HepG2 (cell line): ENCODE results near the gene MROH2A. TPM values are rescaled to one million over a fixed set of nuclear protein-coding genes. Genes with fewer than 3 reads are reported as not detected.
A peak's percentile ranks its signal among the peaks of the same experiment; 100 is the strongest.

Source experiments
- ARNT2 ChIP-seq: sonication (generic); formaldehyde crosslinking; IDR thresholded peaks from 2 replicates; pipeline ENCODE4 v1.8.0; 2022; ENCODE audit warnings: mild to moderate bottlenecking, low read depth, missing genetic modification reagents, moderate library complexity
- KIAA2018 ChIP-seq: sonication (generic); formaldehyde crosslinking; IDR thresholded peaks from 2 replicates; pipeline ENCODE4 v1.5.0; 2020; ENCODE audit warnings: mild to moderate bottlenecking, missing genetic modification reagents, borderline replicate concordance
- NCOR1 ChIP-seq: fragments of 200-600 bp; sonication (generic); IDR thresholded peaks from 2 replicates; pipeline ENCODE4 v1.7.0; 2017; ENCODE audit warnings: antibody characterized with exemption, low read length, borderline replicate concordance
- RAD51 ChIP-seq: fragments of 450-650 bp; IDR thresholded peaks from 2 replicates; pipeline ENCODE4 v1.6.1; 2016; ENCODE audit warnings: borderline replicate concordance
- YEATS2 ChIP-seq: sonication (generic); formaldehyde crosslinking; IDR thresholded peaks from 2 replicates; pipeline ENCODE4 v1.4.0; 2020; ENCODE audit warnings: missing genetic modification reagents, borderline replicate concordance
- ZBTB38 ChIP-seq: sonication (generic); formaldehyde crosslinking; IDR thresholded peaks from 2 replicates; pipeline ENCODE4 v1.5.1; 2020; ENCODE audit warnings: mild to moderate bottlenecking, missing genetic modification reagents
- ZNF101 ChIP-seq: sonication (generic); formaldehyde crosslinking; IDR thresholded peaks from 2 replicates; pipeline ENCODE4 v1.4.0; 2020; ENCODE audit warnings: mild to moderate bottlenecking, low read depth, missing genetic modification reagents, borderline replicate concordance
- ZNF234 ChIP-seq: sonication (generic); formaldehyde crosslinking; conservative IDR thresholded peaks from 2 replicates; pipeline ENCODE4 v1.5.1; 2020; ENCODE audit warnings: mild to moderate bottlenecking, missing genetic modification reagents
- ZNF598 ChIP-seq: sonication (generic); formaldehyde crosslinking; IDR thresholded peaks from 2 replicates; pipeline ENCODE4 v1.5.1; 2020; ENCODE audit warnings: mild to moderate bottlenecking, missing genetic modification reagents, borderline replicate concordance
- ZNF674 ChIP-seq: sonication (generic); formaldehyde crosslinking; IDR thresholded peaks from 2 replicates; pipeline ENCODE4 v1.5.0; 2020; ENCODE audit warnings: low read depth, mild to moderate bottlenecking, missing genetic modification reagents
- polyA plus RNA-seq, 8 experiments: library from polyadenylated mRNA; depleted of rRNA in 3 of 8; stranded (reverse) in 7 of 8; unstranded in 1 of 8; fragments of >200 nt; fragmentation: Illumina TruSeq in 4 of 8; extraction: Trizol in 4 of 8; gene quantifications; 2 replicates each; pipeline versions ENCODE4 v1.2.1 to v1.2.3, GENCODE V29; 2011 to 2016; ENCODE audit warnings: low read depth in 4 of 8, missing spikeins in 1 of 8, mixed read lengths in 1 of 8; ENCODE audit not compliant: insufficient read depth in 1 of 8
- total RNA-seq, 5 experiments: library from RNA; depleted of rRNA; stranded (reverse); fragments of >200 nt; fragmentation: Illumina TruSeq; extraction: Trizol; gene quantifications; 2 replicates each; pipeline ENCODE4 v1.2.3, GENCODE V29; 2016; ENCODE audit warnings: low read depth in 1 of 5
- TF ChIP-seq, protein P1 (sequence below): fragments of 450-650 bp; IDR thresholded peaks from 2 replicates; pipeline ENCODE4 v1.6.1; 2017; ENCODE audit warnings: mild to moderate bottlenecking
- TF ChIP-seq, protein P2 (sequence below): sonication (generic); formaldehyde crosslinking; IDR thresholded peaks from 2 replicates; pipeline ENCODE4 v1.5.0; 2020; ENCODE audit warnings: mild to moderate bottlenecking, missing genetic modification reagents, borderline replicate concordance

The MROH2A gene
- total and polyA plus RNA-seq, 2 of the 13 experiments (the other 11 are each of a cell fraction or from before 2014, with no cell fraction given) = 0.03 to 0.04 TPM

DNA sequence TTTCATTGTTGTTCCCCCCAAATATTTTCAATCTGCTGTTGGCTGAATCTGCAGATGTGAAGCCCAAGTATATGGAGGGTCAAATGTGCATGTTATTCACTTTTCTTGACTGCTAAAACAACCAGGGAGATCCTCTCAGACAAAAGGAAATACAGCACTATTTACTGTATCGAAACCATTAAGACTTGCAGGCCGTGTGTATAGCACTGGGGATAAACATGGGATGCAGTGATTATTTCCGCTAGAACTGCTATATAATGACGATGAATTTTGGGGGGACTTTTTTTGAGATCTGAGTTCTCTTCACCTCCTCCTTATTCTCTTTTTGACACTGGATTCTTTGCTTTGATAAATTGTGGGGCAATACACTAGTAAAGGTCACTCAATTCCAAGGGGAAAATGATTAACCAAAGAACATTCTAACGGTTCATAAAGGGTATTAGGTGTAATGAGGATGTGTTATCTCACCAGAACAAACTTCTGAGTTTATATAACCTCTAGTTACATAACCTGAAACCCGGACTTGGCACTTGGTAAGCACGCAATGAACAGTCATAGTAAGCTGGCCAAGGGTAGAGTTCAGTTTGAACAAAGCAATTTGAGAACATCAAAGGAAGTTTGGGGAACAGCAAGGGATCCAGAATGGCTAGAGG, 21.6 kb upstream of the MROH2A start (continued):
- TF ChIP-seq ARNT2 (CRISPR knock-in tag) (no peak), YEATS2 (CRISPR knock-in tag) (peak; percentile 43; the same call in 1 of the 2 replicates), RAD51 (no peak), ZNF234 (CRISPR knock-in tag) (no peak), ZNF598 (CRISPR knock-in tag) (no peak), ZNF674 (CRISPR knock-in tag) (no peak), KIAA2018 (CRISPR knock-in tag) (no peak), ZBTB38 (CRISPR knock-in tag) (no peak), NCOR1 (peak; percentile 99), ZNF101 (no peak)
- TF ChIP-seq, protein P1, sequence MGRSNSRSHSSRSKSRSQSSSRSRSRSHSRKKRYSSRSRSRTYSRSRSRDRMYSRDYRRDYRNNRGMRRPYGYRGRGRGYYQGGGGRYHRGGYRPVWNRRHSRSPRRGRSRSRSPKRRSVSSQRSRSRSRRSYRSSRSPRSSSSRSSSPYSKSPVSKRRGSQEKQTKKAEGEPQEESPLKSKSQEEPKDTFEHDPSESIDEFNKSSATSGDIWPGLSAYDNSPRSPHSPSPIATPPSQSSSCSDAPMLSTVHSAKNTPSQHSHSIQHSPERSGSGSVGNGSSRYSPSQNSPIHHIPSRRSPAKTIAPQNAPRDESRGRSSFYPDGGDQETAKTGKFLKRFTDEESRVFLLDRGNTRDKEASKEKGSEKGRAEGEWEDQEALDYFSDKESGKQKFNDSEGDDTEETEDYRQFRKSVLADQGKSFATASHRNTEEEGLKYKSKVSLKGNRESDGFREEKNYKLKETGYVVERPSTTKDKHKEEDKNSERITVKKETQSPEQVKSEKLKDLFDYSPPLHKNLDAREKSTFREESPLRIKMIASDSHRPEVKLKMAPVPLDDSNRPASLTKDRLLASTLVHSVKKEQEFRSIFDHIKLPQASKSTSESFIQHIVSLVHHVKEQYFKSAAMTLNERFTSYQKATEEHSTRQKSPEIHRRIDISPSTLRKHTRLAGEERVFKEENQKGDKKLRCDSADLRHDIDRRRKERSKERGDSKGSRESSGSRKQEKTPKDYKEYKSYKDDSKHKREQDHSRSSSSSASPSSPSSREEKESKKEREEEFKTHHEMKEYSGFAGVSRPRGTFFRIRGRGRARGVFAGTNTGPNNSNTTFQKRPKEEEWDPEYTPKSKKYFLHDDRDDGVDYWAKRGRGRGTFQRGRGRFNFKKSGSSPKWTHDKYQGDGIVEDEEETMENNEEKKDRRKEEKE = no peak
- TF ChIP-seq, protein P2, sequence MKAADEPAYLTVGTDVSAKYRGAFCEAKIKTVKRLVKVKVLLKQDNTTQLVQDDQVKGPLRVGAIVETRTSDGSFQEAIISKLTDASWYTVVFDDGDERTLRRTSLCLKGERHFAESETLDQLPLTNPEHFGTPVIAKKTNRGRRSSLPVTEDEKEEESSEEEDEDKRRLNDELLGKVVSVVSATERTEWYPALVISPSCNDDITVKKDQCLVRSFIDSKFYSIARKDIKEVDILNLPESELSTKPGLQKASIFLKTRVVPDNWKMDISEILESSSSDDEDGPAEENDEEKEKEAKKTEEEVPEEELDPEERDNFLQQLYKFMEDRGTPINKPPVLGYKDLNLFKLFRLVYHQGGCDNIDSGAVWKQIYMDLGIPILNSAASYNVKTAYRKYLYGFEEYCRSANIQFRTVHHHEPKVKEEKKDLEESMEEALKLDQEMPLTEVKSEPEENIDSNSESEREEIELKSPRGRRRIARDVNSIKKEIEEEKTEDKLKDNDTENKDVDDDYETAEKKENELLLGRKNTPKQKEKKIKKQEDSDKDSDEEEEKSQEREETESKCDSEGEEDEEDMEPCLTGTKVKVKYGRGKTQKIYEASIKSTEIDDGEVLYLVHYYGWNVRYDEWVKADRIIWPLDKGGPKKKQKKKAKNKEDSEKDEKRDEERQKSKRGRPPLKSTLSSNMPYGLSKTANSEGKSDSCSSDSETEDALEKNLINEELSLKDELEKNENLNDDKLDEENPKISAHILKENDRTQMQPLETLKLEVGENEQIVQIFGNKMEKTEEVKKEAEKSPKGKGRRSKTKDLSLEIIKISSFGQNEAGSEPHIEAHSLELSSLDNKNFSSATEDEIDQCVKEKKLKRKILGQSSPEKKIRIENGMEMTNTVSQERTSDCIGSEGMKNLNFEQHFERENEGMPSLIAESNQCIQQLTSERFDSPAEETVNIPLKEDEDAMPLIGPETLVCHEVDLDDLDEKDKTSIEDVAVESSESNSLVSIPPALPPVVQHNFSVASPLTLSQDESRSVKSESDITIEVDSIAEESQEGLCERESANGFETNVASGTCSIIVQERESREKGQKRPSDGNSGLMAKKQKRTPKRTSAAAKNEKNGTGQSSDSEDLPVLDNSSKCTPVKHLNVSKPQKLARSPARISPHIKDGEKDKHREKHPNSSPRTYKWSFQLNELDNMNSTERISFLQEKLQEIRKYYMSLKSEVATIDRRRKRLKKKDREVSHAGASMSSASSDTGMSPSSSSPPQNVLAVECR (CRISPR knock-in tag) = peak; percentile 45; the same call in 1 of the 2 replicates
